ENCODE measurements around the gene FKBP6. TPM values are rescaled to one million over a fixed set of nuclear protein-coding genes. Genes with fewer than 3 reads are reported as not detected.
"Not testable (repeated sequence)": the region's sequence is repeated elsewhere in the genome, so short reads cannot be mapped to it uniquely, and the experiment has no call there.

The FKBP6 gene
- total and polyA plus RNA-seq, 4 donors = 0.10 TPM; not detected in 3

DNA sequence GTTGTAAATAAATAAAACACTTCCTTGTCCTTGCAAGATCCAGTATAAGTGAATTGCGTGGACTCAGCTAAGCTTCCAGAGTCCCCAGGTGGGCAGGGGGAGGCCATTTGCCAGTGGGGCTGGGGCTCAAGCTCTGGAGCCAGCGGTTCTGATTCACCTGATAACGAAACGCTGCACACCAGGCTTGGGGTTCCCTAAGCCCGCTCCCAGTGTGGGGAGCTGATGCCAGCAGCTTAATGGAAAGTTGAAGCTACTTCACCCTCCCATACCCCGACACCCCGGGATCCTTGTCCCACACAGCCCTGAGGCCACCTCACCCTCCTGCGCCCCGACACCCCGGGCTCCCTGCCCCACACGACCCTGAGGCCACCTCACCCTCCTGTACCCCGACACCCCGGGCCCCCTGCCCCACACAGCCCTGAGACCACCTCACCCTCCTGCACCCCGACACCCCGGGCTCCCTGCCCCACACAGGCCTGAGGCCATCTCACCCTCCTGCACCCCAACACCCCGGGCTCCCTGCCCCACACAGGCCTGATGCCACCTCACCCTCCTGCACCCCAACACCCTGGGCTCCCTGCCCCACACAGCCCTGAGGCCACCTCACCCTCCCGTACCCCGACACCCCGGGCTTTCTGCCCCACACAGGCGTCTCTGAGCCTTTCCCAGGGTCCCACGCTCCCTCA lies 30.8 kb downstream of the FKBP6 start:
- intact Hi-C loops (cut with DNase I) = no loop called here
- no peaks in the 10 kb centered on the region for H3K9me3 ChIP-seq (ENCODE audit: control insufficient read depth, low read length)
- H3K27me3 ChIP-seq (ENCODE audit: control insufficient read depth in 1 of 2, insufficient read depth in 2 of 2, low read length in 1 of 2) = no peaks in the 10 kb centered on the region
- H3K27ac ChIP-seq (ENCODE audit: low read depth in 1 of 2, low read length in 2 of 2) = no peak overlapping the region
- 71 to 72% methylated on average over 21 of the region's 21 CpGs for WGBS, 2 donors
- no peak overlapping the region for H3K4me3 ChIP-seq (ENCODE audit: low read length in 2 of 2)
- no peaks in the 10 kb centered on the region for H3K36me3 ChIP-seq (ENCODE audit: control insufficient read depth in 1 of 2, insufficient read depth in 2 of 2, low read length in 1 of 2)
- DNase-seq (no peak), ATAC-seq (ENCODE audit: low FRiP score) (no peak)
- no peaks in the 10 kb centered on the region for H3K4me1 ChIP-seq (ENCODE audit: control insufficient read depth in 1 of 2, insufficient read depth in 2 of 2, low read length in 2 of 2)

DNA sequence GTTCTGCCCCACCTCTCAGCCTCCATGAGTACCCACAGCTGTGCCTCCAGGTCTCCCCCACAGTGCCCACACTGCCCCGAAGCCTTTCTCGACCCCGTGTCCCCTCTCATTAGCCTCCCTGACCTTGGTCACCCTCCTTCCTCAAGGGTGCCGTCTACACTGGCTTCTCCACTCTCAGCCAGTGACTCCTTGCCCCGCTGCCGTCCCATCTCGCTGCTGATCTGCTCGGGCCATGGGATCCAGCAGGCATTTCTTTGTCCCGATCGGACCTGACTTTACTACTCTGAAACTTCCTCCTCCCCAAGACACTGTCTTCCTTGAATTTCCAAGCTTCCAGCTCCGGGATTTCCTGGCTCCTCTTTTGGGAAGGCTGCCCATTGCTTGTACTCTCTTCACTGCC lies 31.3 kb downstream of the FKBP6 start:
- H3K27ac ChIP-seq (ENCODE audit: low read depth in 1 of 2, low read length in 2 of 2) = no peak overlapping the region
- peak; percentile 19 for ATAC-seq (ENCODE audit: low FRiP score)
- H3K36me3 ChIP-seq (ENCODE audit: control insufficient read depth in 1 of 2, insufficient read depth in 2 of 2, low read length in 1 of 2) = no peaks in the 10 kb centered on the region
- intact Hi-C loops (cut with DNase I) = no loop called here
- no peaks in the 10 kb centered on the region for H3K4me1 ChIP-seq (ENCODE audit: control insufficient read depth in 1 of 2, insufficient read depth in 2 of 2, low read length in 2 of 2)
- H3K4me3 ChIP-seq (ENCODE audit: low read length in 2 of 2) = no peak overlapping the region
- H3K9me3 ChIP-seq (ENCODE audit: control insufficient read depth, low read length) = no peaks in the 10 kb centered on the region
- no peak for DNase-seq
- WGBS, 2 donors = 86 to 89% methylated on average over 11 of the region's 11 CpGs
- no peaks in the 10 kb centered on the region for H3K27me3 ChIP-seq (ENCODE audit: control insufficient read depth in 1 of 2, insufficient read depth in 2 of 2, low read length in 1 of 2)

DNA sequence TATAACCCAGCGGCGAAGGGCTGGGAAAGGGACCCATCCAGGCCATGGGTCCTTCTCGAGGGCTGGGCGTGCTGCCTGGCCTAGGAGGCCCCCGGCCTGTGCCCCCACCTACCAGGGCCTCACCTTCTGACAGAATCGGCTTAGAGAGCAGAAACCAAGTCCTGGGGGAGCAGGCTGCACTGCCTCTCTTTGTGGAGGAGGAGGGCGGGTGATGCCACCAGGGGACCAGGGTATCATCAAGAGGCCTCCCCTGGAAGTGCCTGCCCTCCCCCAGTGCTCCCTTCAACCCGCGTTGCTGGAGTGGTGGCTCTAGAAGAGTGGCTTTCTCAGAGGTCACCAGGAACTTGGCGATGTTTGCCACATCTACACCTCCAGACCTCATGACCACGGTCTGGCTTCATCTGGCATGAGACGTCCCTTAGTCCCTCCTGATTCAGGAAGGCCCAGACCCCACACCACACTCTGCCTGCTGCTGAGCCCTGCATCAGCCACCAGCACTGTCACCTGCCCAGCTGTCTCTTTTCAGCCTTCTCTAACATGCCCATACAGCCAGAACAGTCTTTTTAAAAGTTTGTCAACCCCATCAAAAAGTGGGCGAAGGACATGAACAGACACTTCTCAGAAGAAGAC lies 31.9 kb downstream of the FKBP6 start:
- Histone ChIP-seq H3K4me1 (ENCODE audit: control insufficient read depth in 1 of 2, insufficient read depth in 2 of 2, low read length in 2 of 2) (no peaks in the 10 kb centered on the region), H3K27me3 (ENCODE audit: control insufficient read depth in 1 of 2, insufficient read depth in 2 of 2, low read length in 1 of 2) (no peaks in the 10 kb centered on the region), H3K36me3 (ENCODE audit: control insufficient read depth in 1 of 2, insufficient read depth in 2 of 2, low read length in 1 of 2) (no peaks in the 10 kb centered on the region), H3K27ac (ENCODE audit: low read depth in 1 of 2, low read length in 2 of 2) (no peak overlapping the region), H3K4me3 (ENCODE audit: low read length in 2 of 2) (no peak overlapping the region), H3K9me3 (ENCODE audit: control insufficient read depth, low read length) (no peaks in the 10 kb centered on the region)
- 93 to 94% methylated on average over 13 of the region's 13 CpGs for WGBS, 2 donors
- DNase-seq (no peak), ATAC-seq (ENCODE audit: low FRiP score) (no peak)
- intact Hi-C loops (cut with DNase I) = no loop called here

DNA sequence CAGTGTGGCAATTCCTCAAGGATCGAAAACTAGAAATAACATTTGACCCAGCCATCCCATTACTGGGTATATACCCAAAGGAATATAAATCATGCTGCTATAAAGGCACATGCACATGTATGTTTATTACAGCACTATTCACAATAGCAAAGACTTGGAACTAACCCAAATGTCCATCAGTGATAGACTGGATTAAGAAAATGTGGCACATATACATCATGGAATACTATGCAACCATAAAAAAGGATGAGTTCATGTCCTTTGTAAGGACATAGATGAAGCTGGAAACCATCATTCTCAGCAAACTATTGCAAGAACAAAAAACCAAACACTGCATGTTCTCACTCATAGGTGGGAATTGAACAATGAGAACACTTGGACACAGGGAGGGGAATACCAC lies 32.6 kb downstream of the FKBP6 start:
- DNase-seq; H3K9me3 ChIP-seq (ENCODE audit: control insufficient read depth, low read length); H3K4me3 ChIP-seq (ENCODE audit: low read length in 2 of 2); H3K27ac ChIP-seq (ENCODE audit: low read depth in 1 of 2, low read length in 2 of 2); H3K4me1 ChIP-seq (ENCODE audit: control insufficient read depth in 1 of 2, insufficient read depth in 2 of 2, low read length in 2 of 2); H3K36me3 ChIP-seq (ENCODE audit: control insufficient read depth in 1 of 2, insufficient read depth in 2 of 2, low read length in 1 of 2); ATAC-seq (ENCODE audit: low FRiP score); H3K27me3 ChIP-seq (ENCODE audit: control insufficient read depth in 1 of 2, insufficient read depth in 2 of 2, low read length in 1 of 2); intact Hi-C loops (cut with DNase I): not testable (repeated sequence)
- WGBS, 2 donors = 92 to 93% methylated on average over 1 of the region's 1 CpG

DNA sequence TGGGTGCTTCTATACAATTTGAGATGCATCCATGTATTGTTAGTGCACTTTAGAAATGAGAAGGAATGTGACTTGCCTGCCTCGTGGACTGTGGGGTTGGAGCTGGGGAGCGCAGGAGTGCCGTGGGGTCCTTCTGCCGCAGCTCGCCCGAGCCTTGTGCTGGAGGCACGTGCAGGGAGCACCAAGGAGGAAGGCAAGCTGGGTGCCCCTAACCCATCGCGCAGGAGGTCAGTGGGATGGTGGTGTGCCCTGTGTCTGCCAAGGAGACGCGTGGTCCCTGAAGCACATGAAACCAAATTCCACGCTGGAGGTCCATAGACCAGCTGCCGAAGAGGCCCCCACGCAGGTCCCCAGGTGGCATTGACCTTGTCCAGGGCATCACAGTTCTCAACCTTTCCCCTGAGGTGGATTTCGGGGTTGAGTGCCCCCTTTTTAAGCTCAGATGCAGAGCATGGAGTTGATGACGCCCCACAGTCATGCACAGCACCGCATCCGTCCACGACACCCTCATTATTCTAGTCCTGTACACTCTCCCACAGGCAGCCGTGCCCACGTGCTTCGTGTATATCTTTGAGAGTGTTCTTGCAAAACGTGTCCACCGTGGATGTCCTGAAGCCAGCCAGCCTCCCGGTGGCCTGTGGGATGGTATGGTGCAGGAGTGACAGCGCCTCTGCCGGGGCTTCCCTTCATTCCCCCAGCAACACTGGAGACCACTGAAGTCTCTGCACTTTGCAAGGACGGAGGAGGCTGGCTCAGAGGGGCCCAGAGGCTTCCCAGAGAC lies 35.5 kb downstream of the FKBP6 start:
- ATAC-seq (ENCODE audit: low FRiP score) = no peak
- no peak overlapping the region for H3K4me3 ChIP-seq (ENCODE audit: low read length in 2 of 2)
- 85 to 86% methylated on average over 28 of the region's 28 CpGs for WGBS, 2 donors
- H3K27ac ChIP-seq (ENCODE audit: low read depth in 1 of 2, low read length in 2 of 2) = no peak overlapping the region
- DNase-seq = no peak
- no peaks in the 10 kb centered on the region for H3K4me1 ChIP-seq (ENCODE audit: control insufficient read depth in 1 of 2, insufficient read depth in 2 of 2, low read length in 2 of 2)
- H3K36me3 ChIP-seq (ENCODE audit: control insufficient read depth in 1 of 2, insufficient read depth in 2 of 2, low read length in 1 of 2) = no peaks in the 10 kb centered on the region
- H3K27me3 ChIP-seq (ENCODE audit: control insufficient read depth in 1 of 2, insufficient read depth in 2 of 2, low read length in 1 of 2) = no peaks in the 10 kb centered on the region
- intact Hi-C loops (cut with DNase I) = no loop called here
- H3K9me3 ChIP-seq (ENCODE audit: control insufficient read depth, low read length) = no peaks in the 10 kb centered on the region

DNA sequence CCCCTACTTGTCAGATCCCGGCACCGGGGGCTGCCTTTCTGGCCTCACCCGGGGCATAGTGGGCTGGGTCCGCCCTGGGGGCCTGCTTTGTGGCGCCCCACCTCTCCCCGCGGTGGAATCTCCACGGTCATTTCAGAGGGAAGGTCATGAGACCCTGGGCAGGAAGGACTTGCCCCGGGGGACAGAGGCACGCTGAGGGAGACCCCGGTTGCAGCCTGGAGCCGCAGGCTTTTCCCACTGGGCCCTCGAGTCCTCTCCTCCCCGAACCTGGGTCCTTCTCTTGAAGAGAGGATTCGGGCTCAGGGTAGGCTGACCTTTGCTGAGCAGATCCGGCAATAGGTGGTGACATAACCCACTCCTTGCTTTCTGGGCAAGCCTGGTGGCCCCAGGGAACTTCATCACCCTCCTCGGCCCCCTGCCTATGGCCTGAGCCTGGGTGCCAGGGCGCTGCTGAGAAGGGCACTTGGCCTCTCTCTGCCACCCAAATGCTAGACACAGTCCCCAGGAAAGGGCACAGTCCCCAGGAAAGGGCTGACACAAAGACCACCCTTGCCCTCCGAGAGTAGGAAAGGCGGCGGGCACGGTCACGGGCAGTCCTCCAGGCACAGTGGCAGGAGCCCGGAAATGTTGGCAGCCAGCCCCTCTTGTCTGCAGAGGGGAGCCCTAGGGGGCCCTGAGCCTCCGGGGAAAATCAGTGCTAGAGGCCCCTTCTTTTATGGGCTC lies 36.2 kb downstream of the FKBP6 start:
- Histone ChIP-seq H3K27me3 (ENCODE audit: control insufficient read depth in 1 of 2, insufficient read depth in 2 of 2, low read length in 1 of 2) (no peaks in the 10 kb centered on the region), H3K36me3 (ENCODE audit: control insufficient read depth in 1 of 2, insufficient read depth in 2 of 2, low read length in 1 of 2) (no peaks in the 10 kb centered on the region), H3K4me1 (ENCODE audit: control insufficient read depth in 1 of 2, insufficient read depth in 2 of 2, low read length in 2 of 2) (no peaks in the 10 kb centered on the region), H3K9me3 (ENCODE audit: control insufficient read depth, low read length) (no peaks in the 10 kb centered on the region), H3K4me3 (ENCODE audit: low read length in 2 of 2) (no peak overlapping the region), H3K27ac (ENCODE audit: low read depth in 1 of 2, low read length in 2 of 2) (no peak overlapping the region)
- WGBS, 2 donors = 46 to 47% methylated on average over 24 to 25 of the region's 25 CpGs
- ATAC-seq (ENCODE audit: low FRiP score) (no peak), DNase-seq (no peak)
- intact Hi-C loops (cut with DNase I) = no loop called here

DNA sequence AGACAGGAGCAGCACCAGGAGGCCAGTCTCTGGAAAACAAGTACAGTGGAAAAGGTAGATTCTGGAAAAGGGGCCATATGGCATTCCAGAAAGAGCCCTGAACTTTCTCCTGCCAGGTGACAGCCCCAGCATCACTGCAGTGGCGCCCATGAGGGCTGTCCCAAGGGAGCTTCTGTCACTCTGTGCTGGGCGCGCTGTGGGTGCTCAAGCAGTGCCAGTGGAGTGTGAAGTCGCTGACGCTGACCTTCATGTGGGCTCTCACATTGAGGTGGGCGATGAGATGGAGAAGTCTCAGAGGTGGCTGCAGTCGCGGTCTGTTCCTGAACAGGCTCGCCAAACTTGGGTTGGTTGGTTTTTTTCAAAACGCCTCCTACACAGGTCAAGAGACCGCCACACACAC lies 38.2 kb downstream of the FKBP6 start:
- 92 to 94% methylated on average over 11 of the region's 11 CpGs for WGBS, 2 donors
- Histone ChIP-seq H3K4me1 (ENCODE audit: control insufficient read depth in 1 of 2, insufficient read depth in 2 of 2, low read length in 2 of 2) (no peaks in the 10 kb centered on the region), H3K4me3 (ENCODE audit: low read length in 2 of 2) (no peak overlapping the region), H3K27ac (ENCODE audit: low read depth in 1 of 2, low read length in 2 of 2) (no peak overlapping the region), H3K36me3 (ENCODE audit: control insufficient read depth in 1 of 2, insufficient read depth in 2 of 2, low read length in 1 of 2) (no peaks in the 10 kb centered on the region), H3K9me3 (ENCODE audit: control insufficient read depth, low read length) (no peaks in the 10 kb centered on the region), H3K27me3 (ENCODE audit: control insufficient read depth in 1 of 2, insufficient read depth in 2 of 2, low read length in 1 of 2) (no peaks in the 10 kb centered on the region)
- ATAC-seq (ENCODE audit: low FRiP score) (no peak), DNase-seq (no peak)
- intact Hi-C loops (cut with DNase I) = no loop called here

DNA sequence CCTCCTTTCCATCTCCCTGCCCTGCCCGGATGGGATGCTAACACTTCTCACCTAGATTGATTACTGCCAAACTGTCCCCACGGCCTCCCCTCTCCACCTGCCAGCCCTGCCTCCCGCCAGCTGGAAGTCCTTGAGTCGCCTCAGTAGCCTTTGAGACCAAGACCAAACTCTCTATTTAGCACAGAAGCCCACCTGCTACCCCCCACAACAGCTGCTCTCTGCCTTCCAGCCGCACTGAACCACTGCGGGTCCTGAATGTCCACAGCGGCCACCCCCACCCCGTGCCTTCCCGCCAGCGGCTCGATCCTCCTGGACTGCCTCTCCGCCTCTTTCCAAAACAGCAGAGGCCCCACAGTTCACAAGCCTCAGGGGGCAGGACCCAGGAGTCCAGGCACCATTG lies 39.0 kb downstream of the FKBP6 start:
- no peak overlapping the region for H3K27ac ChIP-seq (ENCODE audit: low read depth in 1 of 2, low read length in 2 of 2)
- H3K27me3 ChIP-seq (ENCODE audit: control insufficient read depth in 1 of 2, insufficient read depth in 2 of 2, low read length in 1 of 2) = no peaks in the 10 kb centered on the region
- no peak overlapping the region for H3K4me3 ChIP-seq (ENCODE audit: low read length in 2 of 2)
- no peaks in the 10 kb centered on the region for H3K9me3 ChIP-seq (ENCODE audit: control insufficient read depth, low read length)
- intact Hi-C loops (cut with DNase I) = no loop called here
- H3K4me1 ChIP-seq (ENCODE audit: control insufficient read depth in 1 of 2, insufficient read depth in 2 of 2, low read length in 2 of 2) = no peaks in the 10 kb centered on the region
- DNase-seq (no peak), ATAC-seq (ENCODE audit: low FRiP score) (no peak)
- H3K36me3 ChIP-seq (ENCODE audit: control insufficient read depth in 1 of 2, insufficient read depth in 2 of 2, low read length in 1 of 2) = no peaks in the 10 kb centered on the region
- WGBS, 2 donors = 77 to 84% methylated on average over 12 of the region's 12 CpGs

Measured in aorta (tissue), 5 donors.